NCI-H146 treated with DMSO at 0.1 percent for 48 hours (cell line): Measurements from ENCODE around the gene PXT1.

Experiments
- DNase-seq: peaks from one replicate; lab custom pipeline; 2025; ENCODE audit not compliant: unreplicated experiment; lab: John Stamatoyannopoulos, UW

Gene PXT1

DNA sequence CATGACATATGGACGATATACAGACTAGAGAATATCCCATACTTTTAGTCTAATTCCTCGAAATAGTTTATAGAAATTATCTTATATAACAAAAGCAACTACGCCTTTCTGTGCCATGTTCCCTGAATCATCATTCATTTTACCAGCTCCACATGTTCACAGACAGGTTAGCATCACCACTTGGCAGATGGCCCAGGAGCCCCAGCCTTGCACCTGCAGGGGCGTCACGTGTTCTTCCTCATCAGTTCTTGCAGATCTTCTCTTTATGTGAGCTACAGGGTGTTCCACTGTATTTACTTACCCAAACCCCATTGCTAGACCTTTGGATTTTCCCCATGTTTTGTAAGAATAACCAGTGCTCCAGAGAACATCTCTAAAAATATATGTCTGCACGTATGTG lies 93.4 kb downstream of the PXT1 start:
- peak; percentile 88 for DNase-seq

GRCh38 chr6:36347621-36348020 lies 95.0 kb downstream of the PXT1 start:
- DNase-seq = no peak

GRCh38 chr6:36346486-36347273 lies 96.0 kb downstream of the PXT1 start:
- DNase-seq = no peak

DNA sequence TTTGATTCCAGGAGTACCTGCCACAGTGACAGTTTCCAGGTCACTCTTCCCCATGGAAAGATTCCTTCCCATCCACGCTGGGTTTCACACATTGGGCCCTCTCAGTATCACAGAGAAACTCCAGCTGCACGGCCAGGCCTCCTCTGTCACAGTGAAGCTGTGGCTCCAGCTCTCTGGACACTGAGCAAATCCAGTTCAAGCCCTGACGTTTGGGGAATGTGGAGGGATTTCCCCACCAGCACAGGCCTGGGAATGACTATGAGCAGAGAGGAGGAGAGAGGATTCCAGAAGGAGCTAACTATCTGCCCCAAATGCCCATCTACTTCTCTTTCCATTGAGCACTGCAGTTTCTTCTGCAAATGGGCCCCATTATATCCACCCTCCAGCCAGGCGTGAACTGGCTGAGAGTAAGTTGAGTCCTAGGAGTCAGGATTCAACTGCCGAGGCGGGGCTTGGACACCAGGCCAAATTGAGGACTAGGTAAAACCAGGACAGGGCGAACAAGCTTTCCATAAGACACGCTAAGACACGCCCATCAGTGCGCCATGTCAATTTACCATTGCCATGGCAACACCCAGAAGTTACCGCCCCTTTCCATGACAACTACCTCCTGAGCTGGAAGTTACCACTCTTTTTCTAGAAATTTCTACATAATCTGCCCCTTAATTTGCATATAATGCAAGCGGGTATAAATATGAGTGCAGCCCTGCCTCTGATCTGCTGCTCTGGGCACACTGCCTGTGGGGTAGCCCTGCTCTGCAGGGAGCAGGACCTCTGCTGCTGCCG lies 96.8 kb downstream of the PXT1 start:
- DNase-seq = no peak

DNA sequence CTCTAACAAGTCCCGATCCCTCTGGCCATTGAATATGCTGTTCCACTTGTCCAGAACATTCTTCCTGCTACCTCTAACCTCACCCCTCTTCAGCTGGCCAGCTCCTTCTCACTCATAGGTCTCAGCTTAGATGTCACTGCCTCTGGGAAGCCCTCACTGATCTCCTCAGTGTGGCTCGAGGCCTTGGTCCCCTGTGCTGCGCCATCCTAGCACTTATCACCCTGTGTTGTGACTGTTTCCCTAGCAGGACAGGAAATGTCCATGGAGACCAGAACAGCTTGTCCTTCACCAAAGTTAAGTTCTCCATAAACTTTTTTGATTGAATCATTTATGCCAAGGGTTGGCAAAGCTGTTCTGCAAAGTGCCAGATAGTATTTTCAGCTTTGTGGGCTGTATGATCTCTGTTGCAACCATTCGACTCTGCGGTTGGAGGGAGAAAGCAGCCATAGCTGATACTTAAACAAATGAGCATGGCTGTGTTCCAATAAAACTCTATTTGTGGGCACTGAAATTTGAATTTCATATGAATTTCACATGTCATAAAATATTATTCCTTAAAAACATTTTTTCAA lies 99.5 kb downstream of the PXT1 start:
- no peak for DNase-seq

DNA sequence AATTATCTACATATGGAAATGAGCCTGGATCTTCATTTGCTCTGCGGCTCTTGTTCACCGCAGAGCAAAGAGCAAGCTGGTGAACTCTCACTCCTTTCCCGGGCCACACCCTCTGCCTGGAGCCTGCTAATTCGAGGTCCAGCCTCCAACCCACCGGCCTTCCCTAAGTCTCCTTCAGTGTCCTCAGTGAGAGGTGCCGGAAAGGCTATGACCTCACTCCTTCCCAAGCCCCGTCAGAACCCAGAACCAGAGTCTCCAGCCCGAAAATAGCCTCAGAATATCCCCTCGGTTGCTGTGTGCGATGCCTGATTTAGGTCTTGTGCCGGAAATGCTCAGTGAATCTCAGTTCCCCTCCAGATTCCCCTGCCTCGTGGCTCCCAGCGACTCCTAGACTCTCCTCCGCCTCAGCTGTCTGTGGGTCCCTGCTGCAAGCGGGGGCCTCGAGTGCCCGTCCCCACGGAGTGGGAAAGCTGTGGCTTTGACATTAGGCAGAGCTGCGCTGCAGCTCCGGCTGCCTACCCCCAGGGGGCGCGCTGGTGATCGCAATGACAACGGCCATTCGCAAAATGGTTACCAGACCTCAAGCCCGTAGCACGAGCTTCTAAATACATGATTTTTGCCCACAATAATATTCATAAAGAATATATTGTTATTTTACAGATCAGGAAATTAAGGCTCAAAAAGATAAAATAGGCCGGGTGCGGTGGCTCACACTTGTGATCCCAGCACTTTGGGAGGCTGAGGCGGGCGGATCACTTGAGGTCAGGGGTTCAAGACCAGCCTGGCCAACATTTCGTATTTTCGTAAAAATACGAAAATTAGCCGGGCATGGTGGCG lies 101.8 kb downstream of the PXT1 start:
- DNase-seq = peak; percentile 16
